SK-N-SH treated with all-trans-retinoic acid at 6 μM for 48 hours (cell line): ENCODE results near the gene COBLL1.

ENCODE experiments used
- CREB5 ChIP-seq: fragments of 250-450 bp; sonication (Bioruptor Pico); IDR thresholded peaks from 2 replicates; pipeline ENCODE4 v1.5.1; 2020; ENCODE audit warnings: low read depth, mild to moderate bottlenecking, moderate library complexity
- ISL1 ChIP-seq: fragments of 250-450 bp; sonication (Bioruptor Pico); IDR thresholded peaks from 2 replicates; pipeline ENCODE4 v2.1.2; 2022; ENCODE audit warnings: mild to moderate bottlenecking, moderate library complexity
- SNAI2 ChIP-seq: fragments of 250-450 bp; sonication (Bioruptor Pico); IDR thresholded peaks from 2 replicates; pipeline ENCODE4 v1.5.0; 2020; ENCODE audit warnings: mild to moderate bottlenecking, moderate library complexity
- TF ChIP-seq, protein P1 (sequence below): fragments of 250-450 bp; sonication (Bioruptor Pico); IDR thresholded peaks from 2 replicates; pipeline ENCODE4 v1.8.0; 2021; ENCODE audit warnings: low read depth, mild to moderate bottlenecking, moderate library complexity, borderline replicate concordance
- TF ChIP-seq, protein P2 (sequence below): fragments of 250-450 bp; sonication (Bioruptor Pico); IDR thresholded peaks from 2 replicates; pipeline ENCODE4 v1.5.1; 2021; ENCODE audit warnings: mild to moderate bottlenecking, moderate library complexity

GRCh38 chr2:164644036-164644700 is 197.5 kb downstream of the COBLL1 start:
- TF ChIP-seq SNAI2 (CRISPR knock-in tag): no peak
- TF ChIP-seq, protein P1, sequence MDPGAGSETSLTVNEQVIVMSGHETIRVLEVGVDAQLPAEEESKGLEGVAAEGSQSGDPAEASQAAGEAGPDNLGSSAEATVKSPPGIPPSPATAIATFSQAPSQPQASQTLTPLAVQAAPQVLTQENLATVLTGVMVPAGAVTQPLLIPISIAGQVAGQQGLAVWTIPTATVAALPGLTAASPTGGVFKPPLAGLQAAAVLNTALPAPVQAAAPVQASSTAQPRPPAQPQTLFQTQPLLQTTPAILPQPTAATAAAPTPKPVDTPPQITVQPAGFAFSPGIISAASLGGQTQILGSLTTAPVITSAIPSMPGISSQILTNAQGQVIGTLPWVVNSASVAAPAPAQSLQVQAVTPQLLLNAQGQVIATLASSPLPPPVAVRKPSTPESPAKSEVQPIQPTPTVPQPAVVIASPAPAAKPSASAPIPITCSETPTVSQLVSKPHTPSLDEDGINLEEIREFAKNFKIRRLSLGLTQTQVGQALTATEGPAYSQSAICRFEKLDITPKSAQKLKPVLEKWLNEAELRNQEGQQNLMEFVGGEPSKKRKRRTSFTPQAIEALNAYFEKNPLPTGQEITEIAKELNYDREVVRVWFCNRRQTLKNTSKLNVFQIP (CRISPR knock-in tag): no peak
- TF ChIP-seq CREB5: no peak
- TF ChIP-seq, protein P2, sequence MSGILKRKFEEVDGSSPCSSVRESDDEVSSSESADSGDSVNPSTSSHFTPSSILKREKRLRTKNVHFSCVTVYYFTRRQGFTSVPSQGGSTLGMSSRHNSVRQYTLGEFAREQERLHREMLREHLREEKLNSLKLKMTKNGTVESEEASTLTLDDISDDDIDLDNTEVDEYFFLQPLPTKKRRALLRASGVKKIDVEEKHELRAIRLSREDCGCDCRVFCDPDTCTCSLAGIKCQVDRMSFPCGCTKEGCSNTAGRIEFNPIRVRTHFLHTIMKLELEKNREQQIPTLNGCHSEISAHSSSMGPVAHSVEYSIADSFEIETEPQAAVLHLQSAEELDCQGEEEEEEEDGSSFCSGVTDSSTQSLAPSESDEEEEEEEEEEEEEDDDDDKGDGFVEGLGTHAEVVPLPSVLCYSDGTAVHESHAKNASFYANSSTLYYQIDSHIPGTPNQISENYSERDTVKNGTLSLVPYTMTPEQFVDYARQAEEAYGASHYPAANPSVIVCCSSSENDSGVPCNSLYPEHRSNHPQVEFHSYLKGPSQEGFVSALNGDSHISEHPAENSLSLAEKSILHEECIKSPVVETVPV (CRISPR knock-in tag): no peak
- no peak for TF ChIP-seq ISL1
